Esophagus squamous epithelium (tissue), 4 donors: ENCODE results near the gene GNG12.

Source experiments
- POLR2A ChIP-seq, 4 donors: fragments of 450-650 bp; IDR thresholded peaks; one replicate each; pipeline ENCODE4 v1.6.1; 2017; ENCODE audit warnings: antibody characterized with exemption in 4 of 4, mild to moderate bottlenecking in 4 of 4, moderate library complexity in 3 of 4
- TF ChIP-seq, protein P1 (sequence below), 6 experiments: fragments of 450-650 bp in 4 of 6; fragments of 200-600 bp in 2 of 6; sonication (generic) in 2 of 6; IDR thresholded peaks; one replicate each; pipeline ENCODE4 v1.5.1; 2016 to 2019; ENCODE audit warnings: antibody characterized with exemption in 6 of 6, mild to moderate bottlenecking in 4 of 6, moderate library complexity in 4 of 6

DNA sequence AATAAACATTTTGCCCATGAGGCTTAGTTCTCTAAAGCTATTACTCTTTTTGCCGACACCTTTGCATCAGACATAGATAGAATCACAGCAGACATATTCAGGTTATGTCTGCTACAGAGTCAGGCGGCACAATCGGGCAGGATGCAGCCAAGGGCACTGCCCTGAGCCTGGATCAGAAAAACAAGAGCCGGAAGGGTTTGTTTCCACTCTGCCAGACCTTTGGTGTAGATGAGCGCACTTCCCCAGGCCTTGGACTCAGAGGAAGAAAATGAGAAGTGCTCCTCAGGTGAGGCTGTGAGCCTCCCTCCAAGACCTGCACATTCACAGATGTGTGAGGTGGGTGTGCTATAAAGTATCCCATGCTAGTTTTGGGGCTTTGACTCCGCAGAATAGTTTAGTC is 43.7 kb downstream of the GNG12 start:
- TF ChIP-seq, protein P1, sequence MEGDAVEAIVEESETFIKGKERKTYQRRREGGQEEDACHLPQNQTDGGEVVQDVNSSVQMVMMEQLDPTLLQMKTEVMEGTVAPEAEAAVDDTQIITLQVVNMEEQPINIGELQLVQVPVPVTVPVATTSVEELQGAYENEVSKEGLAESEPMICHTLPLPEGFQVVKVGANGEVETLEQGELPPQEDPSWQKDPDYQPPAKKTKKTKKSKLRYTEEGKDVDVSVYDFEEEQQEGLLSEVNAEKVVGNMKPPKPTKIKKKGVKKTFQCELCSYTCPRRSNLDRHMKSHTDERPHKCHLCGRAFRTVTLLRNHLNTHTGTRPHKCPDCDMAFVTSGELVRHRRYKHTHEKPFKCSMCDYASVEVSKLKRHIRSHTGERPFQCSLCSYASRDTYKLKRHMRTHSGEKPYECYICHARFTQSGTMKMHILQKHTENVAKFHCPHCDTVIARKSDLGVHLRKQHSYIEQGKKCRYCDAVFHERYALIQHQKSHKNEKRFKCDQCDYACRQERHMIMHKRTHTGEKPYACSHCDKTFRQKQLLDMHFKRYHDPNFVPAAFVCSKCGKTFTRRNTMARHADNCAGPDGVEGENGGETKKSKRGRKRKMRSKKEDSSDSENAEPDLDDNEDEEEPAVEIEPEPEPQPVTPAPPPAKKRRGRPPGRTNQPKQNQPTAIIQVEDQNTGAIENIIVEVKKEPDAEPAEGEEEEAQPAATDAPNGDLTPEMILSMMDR (IDR thresholded peaks at IDR 0.05) = no peak
- no peak for TF ChIP-seq POLR2A (IDR thresholded peaks at IDR 0.05)
